HUDEP-2 (cell line): Measurements from ENCODE around the gene ALG1L2.
"Not testable (repeated sequence)": the region's sequence is repeated elsewhere in the genome, so short reads cannot be mapped to it uniquely, and the experiment has no call there.

Source experiments
- DNase-seq, 76 experiments: peaks; one replicate each; lab custom pipeline; 2025; ENCODE audit not compliant: unreplicated experiment in 76 of 76; lab: John Stamatoyannopoulos, UW

The ALG1L2 gene

GRCh38 chr3:130120291-130120690, 38.7 kb downstream of the ALG1L2 start:
- DNase-seq, result not testable (repeated sequence)

GRCh38 chr3:130122891-130123775, 41.5 kb downstream of the ALG1L2 start:
- DNase-seq, result not testable (repeated sequence)

- not testable (repeated sequence) for DNase-seq
Observed at GRCh38 chr3:130125406-130125805, 43.8 kb downstream of the ALG1L2 start.

GRCh38 chr3:130136337-130136736, 54.7 kb downstream of the ALG1L2 start:
- DNase-seq, result not testable (repeated sequence)

GRCh38 chr3:130137685-130138084, 56.1 kb downstream of the ALG1L2 start:
- DNase-seq, result not testable (repeated sequence)

- not testable (repeated sequence) for DNase-seq
Observed at GRCh38 chr3:130138992-130139391, 57.4 kb downstream of the ALG1L2 start.

GRCh38 chr3:130140756-130141155, 59.1 kb downstream of the ALG1L2 start:
- not testable (repeated sequence) for DNase-seq

- DNase-seq, result not testable (repeated sequence)
Observed at GRCh38 chr3:130143648-130144327, 62.2 kb downstream of the ALG1L2 start.

- DNase-seq, result not testable (repeated sequence)
Observed at GRCh38 chr3:130144328-130144650, 62.7 kb downstream of the ALG1L2 start.

GRCh38 chr3:130145456-130145855, 63.8 kb downstream of the ALG1L2 start:
- DNase-seq, result not testable (repeated sequence)

- DNase-seq, result peak in 15 of 76 experiments; percentile 0 to 56 (median 14)
Observed at GRCh38 chr3:130146465-130146864, 64.8 kb downstream of the ALG1L2 start.
